ENCODE results near the gene RAI1.

The RAI1 gene

GRCh38 chr17:17722081-17722905 is 41.0 kb downstream of the RAI1 start:
- Histone ChIP-seq H3K4me3 (ENCODE audit: extremely low read depth, insufficient read depth, low read length, poor library complexity, severe bottlenecking) (peak overlapping the region; percentile 59), H3K36me3 (ENCODE audit: control insufficient read depth, insufficient read depth, low read length) (peaks cover 17% of the 10 kb centered on the region), H3K4me1 (ENCODE audit: control insufficient read depth, insufficient read depth, low read length, poor library complexity, severe bottlenecking) (peaks cover 33% of the 10 kb centered on the region), H3K27ac (ENCODE audit: low read depth, low read length, severe bottlenecking) (no peak overlapping the region), H3K9me3 (ENCODE audit: control insufficient read depth, low read length) (no peaks in the 10 kb centered on the region)
- 7% methylated on average over 53 to 62 of the region's 68 CpGs for WGBS, 2 experiments (ENCODE audit: insufficient coverage in 2 of 2)

GRCh38 chr17:17722906-17723353 is 41.7 kb downstream of the RAI1 start:
- no peak overlapping the region for H3K27ac ChIP-seq (ENCODE audit: low read depth, low read length, severe bottlenecking)
- H3K4me3 ChIP-seq (ENCODE audit: extremely low read depth, insufficient read depth, low read length, poor library complexity, severe bottlenecking): peak overlapping the region; percentile 59
- H3K4me1 ChIP-seq (ENCODE audit: control insufficient read depth, insufficient read depth, low read length, poor library complexity, severe bottlenecking): peaks cover 33% of the 10 kb centered on the region
- peaks cover 22% of the 10 kb centered on the region for H3K36me3 ChIP-seq (ENCODE audit: control insufficient read depth, insufficient read depth, low read length)
- H3K9me3 ChIP-seq (ENCODE audit: control insufficient read depth, low read length): no peaks in the 10 kb centered on the region
- whole genome bisulfite sequencing, 2 experiments (ENCODE audit: insufficient coverage in 2 of 2): 9% methylated on average over 16 to 23 of the region's 23 CpGs

- peak overlapping the region; percentile 84 for H3K27ac ChIP-seq (ENCODE audit: low read depth, low read length, severe bottlenecking)
- 1% methylated on average over 51 to 97 of the region's 103 CpGs for WGBS, 2 experiments (ENCODE audit: insufficient coverage in 2 of 2)
- peaks cover 33% of the 10 kb centered on the region for H3K4me1 ChIP-seq (ENCODE audit: control insufficient read depth, insufficient read depth, low read length, poor library complexity, severe bottlenecking)
- H3K36me3 ChIP-seq (ENCODE audit: control insufficient read depth, insufficient read depth, low read length): peaks cover 24% of the 10 kb centered on the region
- peak overlapping the region; percentile 59 for H3K4me3 ChIP-seq (ENCODE audit: extremely low read depth, insufficient read depth, low read length, poor library complexity, severe bottlenecking)
- no peaks in the 10 kb centered on the region for H3K9me3 ChIP-seq (ENCODE audit: control insufficient read depth, low read length)
These were observed 42.4 kb downstream of the RAI1 start for GRCh38 chr17:17723354-17724261.

GRCh38 chr17:17724307-17725010 is 43.2 kb downstream of the RAI1 start:
- 0% methylated on average over 4 to 39 of the region's 53 CpGs for WGBS, 2 experiments (ENCODE audit: insufficient coverage in 2 of 2)
- Histone ChIP-seq H3K4me1 (ENCODE audit: control insufficient read depth, insufficient read depth, low read length, poor library complexity, severe bottlenecking) (peaks cover 33% of the 10 kb centered on the region), H3K4me3 (ENCODE audit: extremely low read depth, insufficient read depth, low read length, poor library complexity, severe bottlenecking) (peak overlapping the region; percentile 59), H3K27ac (ENCODE audit: low read depth, low read length, severe bottlenecking) (peak overlapping the region; percentile 84), H3K36me3 (ENCODE audit: control insufficient read depth, insufficient read depth, low read length) (peaks cover 27% of the 10 kb centered on the region), H3K9me3 (ENCODE audit: control insufficient read depth, low read length) (no peaks in the 10 kb centered on the region)

- no peaks in the 10 kb centered on the region for H3K9me3 ChIP-seq (ENCODE audit: control insufficient read depth, low read length)
- H3K27ac ChIP-seq (ENCODE audit: low read depth, low read length, severe bottlenecking): peak overlapping the region; percentile 84
- peaks cover 34% of the 10 kb centered on the region for H3K36me3 ChIP-seq (ENCODE audit: control insufficient read depth, insufficient read depth, low read length)
- H3K4me3 ChIP-seq (ENCODE audit: extremely low read depth, insufficient read depth, low read length, poor library complexity, severe bottlenecking): peak overlapping the region; percentile 59
- H3K4me1 ChIP-seq (ENCODE audit: control insufficient read depth, insufficient read depth, low read length, poor library complexity, severe bottlenecking): peaks cover 33% of the 10 kb centered on the region
- 3 to 5% methylated on average over 14 to 19 of the region's 36 CpGs for WGBS, 2 experiments (ENCODE audit: insufficient coverage in 2 of 2)
These were observed 43.9 kb downstream of the RAI1 start for GRCh38 chr17:17725011-17725751.

GRCh38 chr17:17725752-17726457 is 44.6 kb downstream of the RAI1 start:
- H3K4me1 ChIP-seq (ENCODE audit: control insufficient read depth, insufficient read depth, low read length, poor library complexity, severe bottlenecking): peaks cover 33% of the 10 kb centered on the region
- 11 to 37% methylated on average over 3 of the region's 7 CpGs for WGBS, 2 experiments (ENCODE audit: insufficient coverage in 2 of 2)
- H3K27ac ChIP-seq (ENCODE audit: low read depth, low read length, severe bottlenecking): peak overlapping the region; percentile 84
- H3K4me3 ChIP-seq (ENCODE audit: extremely low read depth, insufficient read depth, low read length, poor library complexity, severe bottlenecking): peak overlapping the region; percentile 59
- no peaks in the 10 kb centered on the region for H3K9me3 ChIP-seq (ENCODE audit: control insufficient read depth, low read length)
- peaks cover 36% of the 10 kb centered on the region for H3K36me3 ChIP-seq (ENCODE audit: control insufficient read depth, insufficient read depth, low read length)

- peaks cover 32% of the 10 kb centered on the region for H3K4me1 ChIP-seq (ENCODE audit: control insufficient read depth, insufficient read depth, low read length, poor library complexity, severe bottlenecking)
- H3K4me3 ChIP-seq (ENCODE audit: extremely low read depth, insufficient read depth, low read length, poor library complexity, severe bottlenecking): no peak overlapping the region
- peak overlapping the region; percentile 84 for H3K27ac ChIP-seq (ENCODE audit: low read depth, low read length, severe bottlenecking)
- H3K36me3 ChIP-seq (ENCODE audit: control insufficient read depth, insufficient read depth, low read length): peaks cover 30% of the 10 kb centered on the region
- no peaks in the 10 kb centered on the region for H3K9me3 ChIP-seq (ENCODE audit: control insufficient read depth, low read length)
- 28 to 41% methylated on average over 3 to 5 of the region's 6 CpGs for WGBS, 2 experiments (ENCODE audit: insufficient coverage in 2 of 2)
These were observed 45.3 kb downstream of the RAI1 start for GRCh38 chr17:17726458-17727060.

GRCh38 chr17:17727111-17727659 is 45.9 kb downstream of the RAI1 start:
- peaks cover 31% of the 10 kb centered on the region for H3K36me3 ChIP-seq (ENCODE audit: control insufficient read depth, insufficient read depth, low read length)
- no peak overlapping the region for H3K27ac ChIP-seq (ENCODE audit: low read depth, low read length, severe bottlenecking)
- peaks cover 27% of the 10 kb centered on the region for H3K4me1 ChIP-seq (ENCODE audit: control insufficient read depth, insufficient read depth, low read length, poor library complexity, severe bottlenecking)
- no peaks in the 10 kb centered on the region for H3K9me3 ChIP-seq (ENCODE audit: control insufficient read depth, low read length)
- H3K4me3 ChIP-seq (ENCODE audit: extremely low read depth, insufficient read depth, low read length, poor library complexity, severe bottlenecking): no peak overlapping the region
- 93 to 95% methylated on average over 6 to 9 of the region's 13 CpGs for WGBS, 2 experiments (ENCODE audit: insufficient coverage in 2 of 2)

GRCh38 chr17:17728146-17728545 is 46.9 kb downstream of the RAI1 start:
- Histone ChIP-seq H3K27ac (ENCODE audit: low read depth, low read length, severe bottlenecking) (no peak overlapping the region), H3K36me3 (ENCODE audit: control insufficient read depth, insufficient read depth, low read length) (peaks cover 35% of the 10 kb centered on the region), H3K9me3 (ENCODE audit: control insufficient read depth, low read length) (no peaks in the 10 kb centered on the region), H3K4me1 (ENCODE audit: control insufficient read depth, insufficient read depth, low read length, poor library complexity, severe bottlenecking) (peaks cover 25% of the 10 kb centered on the region), H3K4me3 (ENCODE audit: extremely low read depth, insufficient read depth, low read length, poor library complexity, severe bottlenecking) (no peak overlapping the region)
- 91 to 93% methylated on average over 6 to 7 of the region's 10 CpGs for WGBS, 2 experiments (ENCODE audit: insufficient coverage in 2 of 2)
